Body of pancreas (tissue), 4 donors: Measurements from ENCODE around the gene TBC1D16. TPM values are rescaled to one million over a fixed set of nuclear protein-coding genes. Genes with fewer than 3 reads are reported as not detected.

ENCODE experiments used
- ATAC-seq: fragments of 150-250 bp; one replicate; pipeline ENCODE4 v1.9.1; 2016
- DNase-seq, 4 donors: peaks; one replicate each; pipeline ENCODE4 v3.0.0-alpha.2; 2019
- H3K27ac ChIP-seq, 4 donors: fragments of 200-600 bp; sonication (generic); 1 replicate in 3 of 4; 2 replicates in 1 of 4; pipeline versions ENCODE4 v1.5.1 to v1.6.1; 2016 to 2019; ENCODE audit warnings: mild to moderate bottlenecking in 1 of 4, mixed read lengths in 1 of 4, moderate library complexity in 1 of 4
- H3K27me3 ChIP-seq, 2 donors: fragments of 200-600 bp; sonication (generic); one replicate each; pipeline ENCODE4 v1.6.0; 2016; ENCODE audit warnings: mild to moderate bottlenecking in 1 of 2
- H3K36me3 ChIP-seq, 2 donors: fragments of 200-600 bp; sonication (generic); replicated peaks in 1 of 2; 2 replicates each; pipeline ENCODE4 v1.5.1; 2016; ENCODE audit warnings: low read depth in 2 of 2; ENCODE audit not compliant: insufficient read depth in 1 of 2
- H3K4me1 ChIP-seq: fragments of 200-600 bp; sonication (generic); one replicate; pipeline ENCODE4 v1.6.0; 2016
- H3K4me3 ChIP-seq, 2 donors: fragments of 200-600 bp; sonication (generic); 1 replicate in 1 of 2; 2 replicates in 1 of 2; pipeline ENCODE4 v1.5.1; 2016 to 2019
- H3K9me3 ChIP-seq, 3 donors: fragments of 200-600 bp; sonication (generic); 1 replicate in 2 of 3; 2 replicates in 1 of 3; pipeline ENCODE4 v1.5.1; 2016
- POLR2A ChIP-seq, 3 donors: fragments of 450-650 bp; IDR thresholded peaks; one replicate each; pipeline ENCODE4 v1.6.1; 2016; ENCODE audit warnings: antibody characterized with exemption in 3 of 3, mild to moderate bottlenecking in 2 of 3
- WGBS, 2 donors: methylation state at CpG; one replicate each; pipeline ENCODE4 v1.1.5; 2017; 5-methylcytosine and 5-hydroxymethylcytosine counted together
- intact Hi-C: fragments of 100-400 bp; cut with DNase I; formaldehyde crosslinking; loops from one replicate; pipeline ENCODE4 v1.15.1; 2023
- total RNA-seq, 2 donors: library from RNA; depleted of rRNA; stranded (reverse); fragments of >200 nt; gene quantifications; one replicate each; pipeline ENCODE4 v1.1.0, GENCODE V29; 2016
- TF ChIP-seq, protein P1 (sequence below), 7 experiments: fragments of 450-650 bp in 4 of 7; fragments of 200-600 bp in 3 of 7; sonication (generic) in 3 of 7; IDR thresholded peaks; one replicate each; pipeline ENCODE4 v1.5.1; 2016 to 2019; ENCODE audit warnings: antibody characterized with exemption in 7 of 7

The TBC1D16 gene
- total RNA-seq, 2 donors from 2014 or later, result 21.0 to 37.2 TPM

DNA sequence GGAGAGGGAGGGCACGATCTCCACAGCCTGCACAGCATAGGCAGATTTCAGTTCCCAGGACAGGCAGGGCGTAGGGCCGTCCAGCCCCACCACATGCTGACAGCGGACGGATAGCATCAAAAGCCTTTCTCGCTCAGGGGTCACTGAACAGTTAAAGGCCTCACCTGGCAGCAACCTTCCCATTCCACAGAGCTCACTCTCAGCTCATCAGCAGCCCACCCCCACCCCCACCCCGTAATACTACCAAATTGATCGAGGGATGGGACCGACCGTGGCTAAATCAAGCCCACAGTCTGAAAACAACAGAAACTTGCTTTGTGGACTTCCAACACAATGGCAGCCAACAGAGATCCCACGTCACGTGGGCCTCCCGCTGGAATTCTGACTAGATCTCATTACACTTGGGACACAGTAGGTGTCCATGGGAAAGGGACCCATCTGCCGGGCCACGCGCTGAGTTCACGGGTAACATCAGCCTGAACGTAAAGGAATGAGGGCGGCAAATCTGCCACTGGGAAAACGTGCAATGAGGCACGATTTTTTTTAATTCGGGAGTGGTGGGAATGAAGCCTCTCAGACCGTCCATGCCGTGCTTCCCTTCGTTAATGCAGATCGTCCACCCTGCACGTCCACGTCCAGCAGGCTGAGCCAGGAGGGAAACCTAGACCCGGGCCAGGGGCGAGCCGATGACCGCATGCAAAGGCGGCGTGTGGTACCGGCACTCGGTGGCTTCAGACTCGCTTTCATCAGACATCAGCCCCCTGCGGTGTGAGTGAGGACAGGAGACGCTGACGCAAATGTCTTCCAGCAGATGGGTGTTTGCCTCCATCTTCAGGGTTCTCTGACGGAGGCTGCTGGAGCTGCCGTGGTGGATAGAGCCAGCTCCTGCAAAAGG, 92.1 kb downstream of the TBC1D16 start:
- ATAC-seq (no peak), DNase-seq (peak in 2 of 4 donors; percentile 2 to 9)
- Histone ChIP-seq H3K27ac (no peak overlapping the region), H3K27me3 (no peaks in the 10 kb centered on the region), H3K4me1 (no peaks in the 10 kb centered on the region), H3K36me3 (peaks cover 0 to 12% of the 10 kb centered on the region in 2 donors), H3K9me3 (no peaks in the 10 kb centered on the region), H3K4me3 (no peak overlapping the region)
- TF ChIP-seq POLR2A (IDR thresholded peaks at IDR 0.05), result no peak
- TF ChIP-seq, protein P1, sequence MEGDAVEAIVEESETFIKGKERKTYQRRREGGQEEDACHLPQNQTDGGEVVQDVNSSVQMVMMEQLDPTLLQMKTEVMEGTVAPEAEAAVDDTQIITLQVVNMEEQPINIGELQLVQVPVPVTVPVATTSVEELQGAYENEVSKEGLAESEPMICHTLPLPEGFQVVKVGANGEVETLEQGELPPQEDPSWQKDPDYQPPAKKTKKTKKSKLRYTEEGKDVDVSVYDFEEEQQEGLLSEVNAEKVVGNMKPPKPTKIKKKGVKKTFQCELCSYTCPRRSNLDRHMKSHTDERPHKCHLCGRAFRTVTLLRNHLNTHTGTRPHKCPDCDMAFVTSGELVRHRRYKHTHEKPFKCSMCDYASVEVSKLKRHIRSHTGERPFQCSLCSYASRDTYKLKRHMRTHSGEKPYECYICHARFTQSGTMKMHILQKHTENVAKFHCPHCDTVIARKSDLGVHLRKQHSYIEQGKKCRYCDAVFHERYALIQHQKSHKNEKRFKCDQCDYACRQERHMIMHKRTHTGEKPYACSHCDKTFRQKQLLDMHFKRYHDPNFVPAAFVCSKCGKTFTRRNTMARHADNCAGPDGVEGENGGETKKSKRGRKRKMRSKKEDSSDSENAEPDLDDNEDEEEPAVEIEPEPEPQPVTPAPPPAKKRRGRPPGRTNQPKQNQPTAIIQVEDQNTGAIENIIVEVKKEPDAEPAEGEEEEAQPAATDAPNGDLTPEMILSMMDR (IDR thresholded peaks at IDR 0.05), result no peak
- WGBS, 2 donors, result 92 to 93% methylated on average over 29 to 41 of the region's 42 CpGs
- intact Hi-C loops, result no loop called here

DNA sequence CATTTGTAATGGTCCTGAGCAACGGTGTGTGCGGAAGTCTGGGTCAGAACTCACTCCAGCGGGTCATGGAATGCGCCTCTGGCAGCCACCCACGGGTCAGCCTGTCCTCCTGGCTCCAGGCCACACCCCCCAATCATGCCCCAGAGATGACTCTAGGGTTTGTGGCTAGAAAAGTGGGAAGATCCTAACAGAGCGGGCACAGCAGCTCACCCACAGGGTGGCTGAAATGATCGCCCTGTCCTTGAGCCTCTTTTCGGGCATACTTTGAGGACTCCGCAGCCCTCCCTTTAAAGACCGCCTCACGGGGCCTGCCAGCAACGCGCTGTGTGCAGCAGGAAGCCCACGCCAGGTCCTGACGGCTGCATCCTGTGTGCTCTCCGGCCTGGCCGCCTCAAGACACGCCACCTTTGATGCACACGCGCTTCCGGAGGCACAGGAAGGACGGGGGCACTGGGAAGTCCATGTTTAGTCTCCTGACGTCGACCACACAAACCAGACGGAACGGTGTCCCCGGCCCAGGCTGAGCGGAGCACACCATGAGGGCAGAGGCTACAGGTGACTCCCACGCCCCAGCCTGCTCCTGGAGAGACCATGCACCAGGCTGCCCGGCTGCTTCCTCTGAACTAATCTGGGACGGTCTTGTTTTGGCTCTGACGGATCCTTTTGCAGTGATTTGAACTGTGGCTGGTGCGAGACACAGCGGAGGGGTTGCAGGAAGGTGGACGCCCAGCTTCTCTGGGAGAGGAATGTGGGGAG, 92.9 kb downstream of the TBC1D16 start:
- Histone ChIP-seq H3K9me3 (no peaks in the 10 kb centered on the region), H3K27ac (no peak overlapping the region), H3K27me3 (no peaks in the 10 kb centered on the region), H3K4me1 (peaks cover 4% of the 10 kb centered on the region), H3K4me3 (no peak overlapping the region), H3K36me3 (peaks cover 0 to 12% of the 10 kb centered on the region in 2 donors)
- TF ChIP-seq POLR2A (IDR thresholded peaks at IDR 0.05), result no peak
- TF ChIP-seq, protein P1 (IDR thresholded peaks at IDR 0.05), result no peak
- ATAC-seq (no peak), DNase-seq (peak in 3 of 4 donors; percentile 15 to 20 (median 18))
- WGBS, 2 donors, result 68 to 76% methylated on average over 13 to 35 of the region's 35 CpGs
- intact Hi-C loops, result no loop called here

DNA sequence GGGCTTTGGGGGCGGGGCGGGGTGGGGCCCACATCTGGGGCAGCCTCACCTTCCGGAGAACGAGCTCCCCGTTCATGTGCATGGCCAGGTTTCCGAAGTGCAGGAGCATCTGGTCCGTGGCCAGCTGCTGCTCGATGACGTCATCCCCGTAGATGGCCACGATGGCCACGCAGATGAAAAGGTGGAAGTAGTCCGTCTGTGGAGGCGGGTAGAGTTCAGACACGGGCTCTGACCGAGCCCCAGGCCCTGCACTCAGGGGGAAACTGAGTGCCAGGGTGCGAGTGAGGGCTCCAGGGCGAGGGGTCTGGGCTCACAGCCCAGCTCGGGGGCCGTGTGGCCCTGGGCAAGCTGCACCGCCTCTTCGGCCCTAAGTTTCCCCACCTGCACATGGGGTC, 93.7 kb downstream of the TBC1D16 start:
- Histone ChIP-seq H3K4me3 (no peak overlapping the region), H3K36me3 (peaks cover 0 to 12% of the 10 kb centered on the region in 2 donors), H3K27me3 (no peaks in the 10 kb centered on the region), H3K27ac (no peak overlapping the region), H3K9me3 (no peaks in the 10 kb centered on the region), H3K4me1 (peaks cover 11% of the 10 kb centered on the region)
- intact Hi-C loops, result no loop called here
- WGBS, 2 donors, result 87 to 100% methylated on average over 1 to 19 of the region's 22 CpGs
- DNase-seq, result peak in 2 of 4 donors; percentile 1 to 5
- TF ChIP-seq POLR2A (IDR thresholded peaks at IDR 0.05), result no peak
- TF ChIP-seq, protein P1 (IDR thresholded peaks at IDR 0.05), result no peak
- no peak for ATAC-seq

DNA sequence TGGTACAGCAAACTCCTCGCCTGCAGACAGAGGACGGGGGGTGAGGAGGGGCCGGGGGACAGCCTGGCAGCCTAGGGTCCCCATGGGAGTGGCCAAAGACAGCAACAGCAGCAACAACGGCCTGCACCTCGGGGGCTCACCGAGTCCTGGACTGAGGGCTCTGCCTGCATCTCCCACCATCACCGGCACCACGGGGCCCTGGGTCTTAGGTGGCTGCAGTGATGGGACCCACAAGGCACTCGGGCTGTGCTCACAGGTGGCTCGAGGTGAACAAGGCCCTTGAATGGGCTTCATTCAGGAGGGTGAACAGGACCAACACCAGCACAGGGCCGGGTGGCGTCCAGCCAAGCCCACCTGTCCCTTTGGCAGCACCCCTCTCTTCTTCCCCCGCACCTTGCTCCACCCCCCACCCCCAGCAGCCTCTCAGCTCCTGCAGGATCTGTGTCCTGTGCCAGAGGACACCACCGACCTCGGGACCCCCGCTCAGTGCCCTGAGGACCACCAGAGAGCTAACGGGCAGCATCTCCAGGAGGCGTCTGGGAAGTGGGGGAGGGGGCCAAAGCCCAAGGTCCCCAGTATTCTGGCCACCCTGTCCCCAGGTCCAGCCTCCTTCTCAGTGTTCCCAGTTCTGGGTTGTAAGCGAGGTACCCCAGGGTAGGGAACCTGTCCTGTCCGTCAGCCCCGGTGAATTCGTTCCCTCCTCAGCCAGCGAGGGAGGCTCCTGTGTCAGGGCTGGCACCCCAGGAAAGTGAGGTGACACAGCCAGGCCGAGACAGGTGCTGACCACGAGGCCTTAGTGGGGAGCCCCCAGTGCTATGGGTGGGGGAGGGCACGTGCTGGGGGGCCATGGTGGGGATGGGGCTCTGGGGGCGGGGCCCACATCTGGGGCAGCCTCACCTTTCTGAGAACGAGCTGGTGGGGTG, 94.3 kb downstream of the TBC1D16 start:
- intact Hi-C loops, result no loop called here
- no peak for ATAC-seq
- TF ChIP-seq, protein P1 (IDR thresholded peaks at IDR 0.05), result no peak
- no peak for TF ChIP-seq POLR2A (IDR thresholded peaks at IDR 0.05)
- peaks cover 11% of the 10 kb centered on the region for H3K4me1 ChIP-seq
- 86 to 91% methylated on average over 13 to 18 of the region's 28 CpGs for WGBS, 2 donors
- H3K36me3 ChIP-seq, result peaks cover 0 to 12% of the 10 kb centered on the region in 2 donors
- peak in 2 of 4 donors; percentile 1 to 5 for DNase-seq
- no peaks in the 10 kb centered on the region for H3K9me3 ChIP-seq
- H3K27ac ChIP-seq, result no peak overlapping the region
- H3K4me3 ChIP-seq, result no peak overlapping the region
- H3K27me3 ChIP-seq, result no peaks in the 10 kb centered on the region
